HG02763 (cell line): Measurements from ENCODE around the gene NDUFA8.

Experiments used
- ATAC-seq: cut with Tn5 transposase; IDR thresholded peaks from one replicate; pipeline ENCODE4 v1.9.1; 2021; ENCODE audit warnings: mild to moderate bottlenecking, moderate library complexity; ENCODE audit not compliant: unreplicated experiment

Gene NDUFA8

GRCh38 chr9:122186301-122186700, 26.7 kb upstream of the NDUFA8 start:
- ATAC-seq: no peak

- ATAC-seq: no peak
These were observed 25.0 kb upstream of the NDUFA8 start for GRCh38 chr9:122184551-122184950.

GRCh38 chr9:122183501-122183900, 23.9 kb upstream of the NDUFA8 start:
- no peak for ATAC-seq

GRCh38 chr9:122180633-122181032, 21.1 kb upstream of the NDUFA8 start:
- ATAC-seq: no peak

GRCh38 chr9:122179690-122180074, 20.1 kb upstream of the NDUFA8 start:
- no peak for ATAC-seq

GRCh38 chr9:122179054-122179689, 19.6 kb upstream of the NDUFA8 start:
- no peak for ATAC-seq

- ATAC-seq: no peak
These were observed 17.3 kb upstream of the NDUFA8 start for GRCh38 chr9:122176916-122177315.

GRCh38 chr9:122173670-122174069, 14.1 kb upstream of the NDUFA8 start:
- no peak for ATAC-seq

GRCh38 chr9:122172131-122172530, 12.6 kb upstream of the NDUFA8 start:
- no peak for ATAC-seq

- no peak for ATAC-seq
These were observed 8.8 kb upstream of the NDUFA8 start for GRCh38 chr9:122168356-122168755.

GRCh38 chr9:122164286-122164685, 4.7 kb upstream of the NDUFA8 start:
- ATAC-seq: no peak

GRCh38 chr9:122162415-122162814, 2.8 kb upstream of the NDUFA8 start:
- ATAC-seq: no peak

GRCh38 chr9:122159925-122160246, 307 bp upstream of the NDUFA8 start:
- ATAC-seq: no peak

- no peak for ATAC-seq
These were observed 1.4 kb downstream of the NDUFA8 start for GRCh38 chr9:122158202-122158601.

GRCh38 chr9:122155796-122156195, 3.8 kb downstream of the NDUFA8 start:
- ATAC-seq: no peak

- no peak for ATAC-seq
These were observed 8.2 kb downstream of the NDUFA8 start for GRCh38 chr9:122151267-122151828.

- no peak for ATAC-seq
These were observed 14.1 kb downstream of the NDUFA8 start for GRCh38 chr9:122145592-122145863.

- no peak for ATAC-seq
These were observed 14.6 kb downstream of the NDUFA8 start for GRCh38 chr9:122144836-122145591.

- no peak for ATAC-seq
These were observed 15.6 kb downstream of the NDUFA8 start for GRCh38 chr9:122143876-122144405.

- ATAC-seq: no peak
These were observed 16.3 kb downstream of the NDUFA8 start for GRCh38 chr9:122143296-122143695.

GRCh38 chr9:122141671-122142070, 17.9 kb downstream of the NDUFA8 start:
- ATAC-seq: no peak

GRCh38 chr9:122140368-122141193, 19.0 kb downstream of the NDUFA8 start:
- ATAC-seq: no peak
